ENCODE measurements around the gene IGF2BP2. TPM values are rescaled to one million over a fixed set of nuclear protein-coding genes. Genes with fewer than 3 reads are reported as not detected.

IGF2BP2 gene
- total and polyA plus RNA-seq, 2 of the 4 experiments (the other 2 are of a cell fraction), result 23.4 to 88.2 TPM

GRCh38 chr3:185651971-185652370 is 172.9 kb downstream of the IGF2BP2 start:
- dilution Hi-C loops (cut with HindIII; ENCODE audit: low sequenced_read_pairs, unreplicated experiment), result no loop called here
- WGBS, 2 experiments (ENCODE audit: extremely low coverage in 2 of 2, insufficient read length in 1 of 2), result 96% methylated on average over 5 of the region's 9 CpGs; no CpG with 5 or more reads in 1 of the 2 experiments
- Histone ChIP-seq H2BK15ac (ENCODE audit: low read depth, low read length) (no peak overlapping the region), H3K14ac (replicated peaks; ENCODE audit: low read depth, low read length) (no peak overlapping the region), H3K27ac (ENCODE audit: insufficient read depth, low read length) (no peak overlapping the region), H3K27me3 (ENCODE audit: control insufficient read depth, insufficient read depth, low read length) (no peaks in the 10 kb centered on the region), H2AFZ (replicated peaks; ENCODE audit: low read length, poor library complexity) (no peak overlapping the region), H3K56ac (ENCODE audit: extremely low read depth, insufficient read depth, low read length) (no peak overlapping the region), H4K8ac (ENCODE audit: low read depth in 2 of 2, low read length in 2 of 2) (no peak overlapping the region), H3K9me1 (ENCODE audit: insufficient read depth, low read length) (peaks cover 22% of the 10 kb centered on the region), H3K23ac (ENCODE audit: low read depth, low read length) (no peak overlapping the region), H3K79me1 (ENCODE audit: low read depth in 1 of 2, low read length in 2 of 2) (peaks cover 33 to 57% of the 10 kb centered on the region in 2 experiments), H3K9ac (ENCODE audit: low read depth, low read length) (no peak overlapping the region), H2BK120ac (ENCODE audit: low read depth, low read length) (no peak overlapping the region), H4K91ac (ENCODE audit: insufficient read depth, low read depth, low read length) (no peak overlapping the region), H2AK9ac (replicated peaks; ENCODE audit: low read depth, low read length, poor library complexity) (no peak overlapping the region), H3K18ac (ENCODE audit: low read depth, low read length) (no peak overlapping the region), H2BK5ac (ENCODE audit: low read depth, low read length, poor library complexity, severe bottlenecking) (no peak overlapping the region), H3K4me2 (ENCODE audit: low read depth, low read length) (no peak overlapping the region), H4K5ac (ENCODE audit: low read depth, low read length) (no peak overlapping the region), H4K20me1 (ENCODE audit: insufficient read depth, low read length) (peaks cover 41% of the 10 kb centered on the region), H3K9me3 (ENCODE audit: control insufficient read depth, insufficient read depth, low read length) (no peaks in the 10 kb centered on the region), H3K4ac (ENCODE audit: low read depth, low read length) (no peak overlapping the region), H3K4me1 (ENCODE audit: control insufficient read depth, insufficient read depth, low read length) (peaks cover 8% of the 10 kb centered on the region), H3K4me3 (ENCODE audit: insufficient read depth, low read depth, low read length) (no peak overlapping the region), H2BK20ac (ENCODE audit: low read depth, low read length) (no peak overlapping the region), H2AK5ac (ENCODE audit: low read depth, low read length) (no peak overlapping the region), H3K36me3 (ENCODE audit: control insufficient read depth, insufficient read depth, low read length) (peaks cover 67% of the 10 kb centered on the region)
- in situ Hi-C loops (cut with MboI; ENCODE audit: low sequenced_read_pairs), result loop anchor here (25.0 kb wide), 2 partner anchors 260 to 610 kb away; no protein-coding TSS in a partner anchor
- intact Hi-C loops (cut with micrococcal nuclease), result no loop called here
- DNase-seq, result no peak
- ChIA-PET CTCF (interaction anchor here (1.0 kb wide), 1 partner anchor 8 kb away, joined by 4 read pairs; no protein-coding TSS in a partner anchor), POLR2A (ENCODE audit: unreplicated experiment) (no interaction called here)
- TF ChIP-seq, protein P1, sequence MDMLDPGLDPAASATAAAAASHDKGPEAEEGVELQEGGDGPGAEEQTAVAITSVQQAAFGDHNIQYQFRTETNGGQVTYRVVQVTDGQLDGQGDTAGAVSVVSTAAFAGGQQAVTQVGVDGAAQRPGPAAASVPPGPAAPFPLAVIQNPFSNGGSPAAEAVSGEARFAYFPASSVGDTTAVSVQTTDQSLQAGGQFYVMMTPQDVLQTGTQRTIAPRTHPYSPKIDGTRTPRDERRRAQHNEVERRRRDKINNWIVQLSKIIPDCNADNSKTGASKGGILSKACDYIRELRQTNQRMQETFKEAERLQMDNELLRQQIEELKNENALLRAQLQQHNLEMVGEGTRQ (IDR thresholded peaks at IDR 0.05; ENCODE audit: low read depth, low read length), result no peak
- TF ChIP-seq BHLHE40 (IDR thresholded peaks at IDR 0.05; ENCODE audit: low read depth, low read length) (no peak), CEBPB (IDR thresholded peaks at IDR 0.05; ENCODE audit: low read depth, low read length) (no peak), MAZ (IDR thresholded peaks at IDR 0.05; ENCODE audit: borderline replicate concordance, low read depth, low read length) (no peak), FOS (IDR thresholded peaks at IDR 0.05; ENCODE audit: low read depth, low read length) (no peak), NFE2L2 (IDR thresholded peaks at IDR 0.05; ENCODE audit: low read depth, low read length) (no peak), SMC3 (IDR thresholded peaks at IDR 0.05; ENCODE audit: low read depth, low read length) (no peak), MAFK (IDR thresholded peaks at IDR 0.05; ENCODE audit: low read depth, low read length) (no peak), RCOR1 (IDR thresholded peaks at IDR 0.05; ENCODE audit: insufficient replicate concordance, low read length) (no peak), RAD21 (IDR thresholded peaks at IDR 0.05; ENCODE audit: low read length) (no peak), RFX5 (IDR thresholded peaks at IDR 0.05; ENCODE audit: low read depth, low read length) (no peak), MXI1 (IDR thresholded peaks at IDR 0.05; ENCODE audit: borderline replicate concordance, low read depth, low read length) (no peak), POLR2A (IDR thresholded peaks at IDR 0.05; ENCODE audit: low read depth, low read length) (no peak), CHD1 (IDR thresholded peaks at IDR 0.05; ENCODE audit: low read depth, low read length) (no peak)
- TF ChIP-seq, protein P2, sequence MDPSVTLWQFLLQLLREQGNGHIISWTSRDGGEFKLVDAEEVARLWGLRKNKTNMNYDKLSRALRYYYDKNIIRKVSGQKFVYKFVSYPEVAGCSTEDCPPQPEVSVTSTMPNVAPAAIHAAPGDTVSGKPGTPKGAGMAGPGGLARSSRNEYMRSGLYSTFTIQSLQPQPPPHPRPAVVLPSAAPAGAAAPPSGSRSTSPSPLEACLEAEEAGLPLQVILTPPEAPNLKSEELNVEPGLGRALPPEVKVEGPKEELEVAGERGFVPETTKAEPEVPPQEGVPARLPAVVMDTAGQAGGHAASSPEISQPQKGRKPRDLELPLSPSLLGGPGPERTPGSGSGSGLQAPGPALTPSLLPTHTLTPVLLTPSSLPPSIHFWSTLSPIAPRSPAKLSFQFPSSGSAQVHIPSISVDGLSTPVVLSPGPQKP (IDR thresholded peaks at IDR 0.05; ENCODE audit: borderline replicate concordance, low read depth, low read length), result no peak
- TF ChIP-seq, protein P3, sequence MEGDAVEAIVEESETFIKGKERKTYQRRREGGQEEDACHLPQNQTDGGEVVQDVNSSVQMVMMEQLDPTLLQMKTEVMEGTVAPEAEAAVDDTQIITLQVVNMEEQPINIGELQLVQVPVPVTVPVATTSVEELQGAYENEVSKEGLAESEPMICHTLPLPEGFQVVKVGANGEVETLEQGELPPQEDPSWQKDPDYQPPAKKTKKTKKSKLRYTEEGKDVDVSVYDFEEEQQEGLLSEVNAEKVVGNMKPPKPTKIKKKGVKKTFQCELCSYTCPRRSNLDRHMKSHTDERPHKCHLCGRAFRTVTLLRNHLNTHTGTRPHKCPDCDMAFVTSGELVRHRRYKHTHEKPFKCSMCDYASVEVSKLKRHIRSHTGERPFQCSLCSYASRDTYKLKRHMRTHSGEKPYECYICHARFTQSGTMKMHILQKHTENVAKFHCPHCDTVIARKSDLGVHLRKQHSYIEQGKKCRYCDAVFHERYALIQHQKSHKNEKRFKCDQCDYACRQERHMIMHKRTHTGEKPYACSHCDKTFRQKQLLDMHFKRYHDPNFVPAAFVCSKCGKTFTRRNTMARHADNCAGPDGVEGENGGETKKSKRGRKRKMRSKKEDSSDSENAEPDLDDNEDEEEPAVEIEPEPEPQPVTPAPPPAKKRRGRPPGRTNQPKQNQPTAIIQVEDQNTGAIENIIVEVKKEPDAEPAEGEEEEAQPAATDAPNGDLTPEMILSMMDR (conservative IDR thresholded peaks at IDR 0.05; ENCODE audit: low read depth, low read length), result no peak
- no peak for ATAC-seq (ENCODE audit: low read depth)
- no TSS peak for BruUV-seq (replicated peaks)
